Fibroblast of villous mesenchyme (primary cell): ENCODE measurements around the gene PRC1. TPM values are rescaled to one million over a fixed set of nuclear protein-coding genes. Genes with fewer than 3 reads are reported as not detected.
A peak's percentile ranks its signal among the peaks of the same experiment; 100 is the strongest.

Source experiments
- DNase-seq: peaks from one replicate; pipeline ENCODE4 v3.0.0-alpha.2; 2010; ENCODE audit warnings: low read depth
- H3K4me3 ChIP-seq: 2 replicates; pipeline ENCODE4 v1.5.1; 2011; ENCODE audit warnings: low read depth, mild to moderate bottlenecking, low read length
- total RNA-seq: library from RNA; depleted of rRNA; stranded (reverse); fragments of >200 nt; gene quantifications from 2 replicates; pipeline ENCODE4 v1.2.3, GENCODE V29; 2012
- TF ChIP-seq, protein P1 (sequence below): IDR thresholded peaks from 2 replicates; pipeline ENCODE4 v1.5.1; 2012; ENCODE audit warnings: low read depth, mild to moderate bottlenecking, low read length; ENCODE audit not compliant: insufficient read depth

Gene PRC1
- total RNA-seq, 1 donor: 113 TPM

DNA sequence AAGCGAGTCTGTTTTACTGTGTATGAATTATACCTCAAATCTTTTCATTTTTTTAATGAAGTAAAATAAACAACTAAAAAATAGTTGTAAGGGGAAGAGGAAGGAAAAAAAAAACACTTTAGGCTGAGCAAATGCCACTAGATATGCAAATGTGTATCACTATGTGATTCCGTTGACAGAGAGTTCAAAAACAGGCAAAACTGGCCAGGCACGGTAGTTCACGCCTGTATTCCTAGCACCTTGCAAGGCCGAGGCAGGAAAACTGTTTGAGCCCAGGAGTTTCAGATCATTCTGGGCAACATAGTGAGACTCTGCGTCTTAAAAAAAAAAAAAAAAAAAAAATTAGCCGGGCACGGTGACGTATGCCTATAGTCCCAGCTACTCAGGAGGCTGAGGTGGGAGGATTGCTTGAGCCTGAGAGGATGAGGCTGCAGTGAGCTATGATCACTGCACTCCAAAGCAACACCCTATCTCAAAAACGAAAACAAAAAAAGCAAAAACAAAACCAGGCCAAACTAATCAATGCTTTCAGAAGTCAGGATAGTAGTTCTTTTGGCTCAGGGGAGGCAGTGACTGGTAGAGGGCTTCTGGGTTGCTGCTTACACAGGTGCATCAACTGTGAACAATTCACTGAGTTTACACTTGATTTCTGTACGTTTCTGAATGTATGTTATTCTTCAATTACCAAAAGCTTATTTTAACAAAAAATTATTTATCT, 7.4 kb downstream of the PRC1 start:
- H3K4me3 ChIP-seq: no peak overlapping the region
- TF ChIP-seq, protein P1, sequence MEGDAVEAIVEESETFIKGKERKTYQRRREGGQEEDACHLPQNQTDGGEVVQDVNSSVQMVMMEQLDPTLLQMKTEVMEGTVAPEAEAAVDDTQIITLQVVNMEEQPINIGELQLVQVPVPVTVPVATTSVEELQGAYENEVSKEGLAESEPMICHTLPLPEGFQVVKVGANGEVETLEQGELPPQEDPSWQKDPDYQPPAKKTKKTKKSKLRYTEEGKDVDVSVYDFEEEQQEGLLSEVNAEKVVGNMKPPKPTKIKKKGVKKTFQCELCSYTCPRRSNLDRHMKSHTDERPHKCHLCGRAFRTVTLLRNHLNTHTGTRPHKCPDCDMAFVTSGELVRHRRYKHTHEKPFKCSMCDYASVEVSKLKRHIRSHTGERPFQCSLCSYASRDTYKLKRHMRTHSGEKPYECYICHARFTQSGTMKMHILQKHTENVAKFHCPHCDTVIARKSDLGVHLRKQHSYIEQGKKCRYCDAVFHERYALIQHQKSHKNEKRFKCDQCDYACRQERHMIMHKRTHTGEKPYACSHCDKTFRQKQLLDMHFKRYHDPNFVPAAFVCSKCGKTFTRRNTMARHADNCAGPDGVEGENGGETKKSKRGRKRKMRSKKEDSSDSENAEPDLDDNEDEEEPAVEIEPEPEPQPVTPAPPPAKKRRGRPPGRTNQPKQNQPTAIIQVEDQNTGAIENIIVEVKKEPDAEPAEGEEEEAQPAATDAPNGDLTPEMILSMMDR: no peak
- DNase-seq: no peak

DNA sequence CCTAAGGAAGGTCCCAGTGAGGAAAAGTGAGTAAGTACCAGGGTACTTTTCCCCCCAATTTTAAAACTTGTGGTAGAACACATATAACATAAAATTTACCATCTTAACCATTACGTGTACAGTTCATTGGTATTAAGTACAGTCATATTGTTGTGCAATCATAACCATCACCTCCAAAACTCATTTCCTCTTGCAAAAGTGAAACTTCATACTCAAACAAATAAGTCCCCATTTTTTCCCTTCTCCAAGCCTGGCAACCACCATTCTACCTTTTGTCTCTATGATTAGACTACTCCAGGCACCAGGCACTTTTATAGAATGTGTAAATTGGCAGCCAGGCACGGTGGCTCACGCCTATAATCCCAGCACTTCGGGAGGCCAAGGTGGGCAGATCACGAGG, 12.2 kb downstream of the PRC1 start:
- peak; percentile 57 for DNase-seq
- TF ChIP-seq, protein P1: no peak
- no peak overlapping the region for H3K4me3 ChIP-seq

DNA sequence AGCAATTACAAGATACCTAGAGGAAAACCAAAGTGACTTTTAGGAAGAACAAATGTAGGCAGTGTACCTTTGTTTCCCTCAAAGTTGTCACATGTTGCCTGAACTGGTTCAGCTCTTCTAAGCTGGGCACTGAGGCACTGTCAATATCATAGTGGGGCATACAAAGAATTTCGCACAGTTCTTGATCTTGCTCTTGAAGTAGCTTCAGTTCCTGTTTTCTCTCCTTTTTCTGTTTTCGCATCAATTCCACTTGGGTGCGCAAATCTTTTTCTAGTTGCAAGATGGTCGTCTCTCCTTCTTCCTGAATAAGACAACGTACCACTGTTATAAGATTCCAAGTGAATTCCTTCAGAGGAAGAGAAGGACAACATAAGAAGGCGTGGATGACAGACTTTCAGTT, 12.7 kb downstream of the PRC1 start:
- TF ChIP-seq, protein P1: no peak
- no peak for DNase-seq
- H3K4me3 ChIP-seq: no peak overlapping the region

DNA sequence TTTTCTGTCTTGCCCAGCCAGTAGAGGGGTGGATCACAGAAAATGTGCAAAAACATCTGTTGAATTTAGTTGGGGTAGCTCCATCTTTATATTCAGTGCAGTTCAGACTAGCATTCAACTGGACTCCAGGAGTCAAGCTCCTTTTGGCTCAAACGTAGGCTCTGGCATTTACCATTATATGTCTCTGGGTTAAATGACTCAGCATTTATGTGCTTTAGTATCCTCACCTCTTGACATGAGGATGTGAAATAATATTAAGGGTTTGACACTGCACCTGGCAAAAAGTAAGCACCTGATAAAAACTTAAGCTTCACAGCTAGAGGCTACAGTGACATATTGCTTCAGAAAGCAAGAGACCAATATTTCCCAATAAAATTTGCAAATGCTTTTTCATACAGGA, 14.8 kb downstream of the PRC1 start:
- DNase-seq: no peak
- TF ChIP-seq, protein P1: no peak
- H3K4me3 ChIP-seq: no peak overlapping the region

DNA sequence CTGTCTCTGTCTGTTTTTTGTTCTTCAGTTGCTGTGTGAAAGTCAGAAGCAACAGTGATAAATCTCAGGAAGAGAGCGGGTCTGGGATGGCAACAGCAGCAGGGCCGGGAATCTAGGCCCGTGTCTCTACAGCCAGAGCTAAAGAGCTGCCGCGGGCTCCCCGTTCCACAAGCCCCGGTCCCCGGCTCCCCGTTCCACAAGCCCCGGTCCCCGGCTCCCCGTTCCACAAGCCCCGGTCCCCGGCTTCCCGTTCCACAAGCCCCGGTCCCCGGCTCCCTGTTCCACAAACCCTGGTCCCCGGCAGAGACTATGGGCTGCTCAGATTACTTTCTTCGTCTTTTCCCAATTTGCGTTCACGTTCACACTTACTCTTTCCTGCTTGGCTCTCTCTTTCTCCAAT, 20.1 kb downstream of the PRC1 start:
- no peak for DNase-seq
- TF ChIP-seq, protein P1: no peak
- no peak overlapping the region for H3K4me3 ChIP-seq

DNA sequence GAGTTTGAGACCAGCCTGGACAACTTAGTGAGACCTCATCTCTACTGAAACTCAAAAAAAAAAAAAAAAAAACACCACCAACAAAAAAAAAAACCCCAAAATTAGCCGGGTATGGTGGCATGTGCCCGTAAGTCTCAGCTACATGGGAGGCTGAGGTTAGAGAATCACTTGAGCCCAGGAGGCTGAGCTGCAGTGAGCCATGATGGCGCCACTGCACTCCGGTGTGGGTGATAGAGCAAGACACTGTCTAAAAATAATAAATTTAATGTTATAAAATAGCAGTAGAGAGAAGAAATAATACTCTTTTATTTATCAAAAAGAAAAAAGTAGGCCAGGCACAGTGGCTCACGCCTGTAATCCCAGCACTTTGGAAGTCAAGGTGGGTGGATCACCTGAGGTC, 22.2 kb downstream of the PRC1 start:
- DNase-seq: no peak
- no peak overlapping the region for H3K4me3 ChIP-seq
- TF ChIP-seq, protein P1: no peak

DNA sequence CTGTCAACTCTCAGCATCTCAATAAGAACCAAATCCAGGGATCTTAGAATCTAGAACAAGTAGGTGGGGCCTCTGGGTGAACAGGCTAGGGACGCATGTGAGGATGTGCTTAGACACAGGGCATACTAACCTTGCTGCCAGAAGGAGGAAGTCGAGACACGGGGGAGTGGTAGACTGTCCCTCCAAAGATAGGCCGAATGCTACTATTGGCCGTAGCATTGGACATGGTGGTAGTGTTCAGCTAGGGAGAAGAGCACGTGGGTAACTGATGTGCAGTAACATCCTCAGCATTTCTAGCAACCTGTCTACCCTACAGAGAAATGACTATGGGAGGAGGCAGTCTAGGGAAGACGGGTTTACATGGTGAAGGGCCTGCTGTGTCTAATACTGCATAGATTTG, 24.1 kb downstream of the PRC1 start:
- no peak for DNase-seq
- TF ChIP-seq, protein P1: no peak
- H3K4me3 ChIP-seq: no peak overlapping the region
